Transverse colon (tissue), 4 donors: ENCODE results near the gene PCYT1A.

Source experiments
- EP300 ChIP-seq: sonication (generic); formaldehyde crosslinking; IDR thresholded peaks from one replicate; pipeline ENCODE4 v1.6.1; 2017; ENCODE audit warnings: antibody characterized with exemption, low read depth
- POLR2A ChIP-seq: fragments of 450-650 bp; IDR thresholded peaks from one replicate; pipeline ENCODE4 v1.6.1; 2016; ENCODE audit warnings: antibody characterized with exemption, mild to moderate bottlenecking, moderate library complexity
- POLR2AphosphoS5 ChIP-seq, 3 donors: sonication (generic); formaldehyde crosslinking; IDR thresholded peaks; one replicate each; pipeline ENCODE4 v1.6.1; 2016; ENCODE audit warnings: antibody characterized with exemption in 3 of 3
- TF ChIP-seq, protein P1 (sequence below), 5 experiments: fragments of 200-600 bp in 3 of 5; fragments of 450-650 bp in 2 of 5; sonication (generic) in 3 of 5; IDR thresholded peaks; 1 replicate in 2 of 5; 2 replicates in 3 of 5; pipeline ENCODE4 v1.5.1; 2016 to 2017; ENCODE audit warnings: antibody characterized with exemption in 5 of 5, inconsistent platforms in 3 of 5, mild to moderate bottlenecking in 2 of 5, moderate library complexity in 1 of 5

DNA sequence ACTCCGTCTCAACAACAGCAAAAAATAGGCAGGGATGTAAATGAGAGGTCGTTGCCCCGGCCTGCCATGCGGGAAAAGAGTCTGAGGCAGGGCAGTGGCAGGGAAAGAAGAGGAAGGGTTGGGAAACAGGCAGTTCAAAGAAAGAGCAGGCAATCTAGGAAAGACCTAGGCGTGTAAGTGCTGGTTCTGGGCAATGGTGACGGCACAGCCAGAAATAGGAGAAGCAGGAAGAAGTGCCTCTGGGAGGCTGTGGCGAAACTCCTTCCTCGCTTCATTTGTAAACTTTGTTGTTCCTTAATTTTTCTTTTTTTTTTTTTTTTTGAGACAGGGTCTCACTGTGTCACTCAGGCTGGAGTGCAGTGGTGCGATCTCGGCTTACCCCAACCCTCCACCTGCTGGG lies 66.9 kb downstream of the PCYT1A start:
- TF ChIP-seq, protein P1, sequence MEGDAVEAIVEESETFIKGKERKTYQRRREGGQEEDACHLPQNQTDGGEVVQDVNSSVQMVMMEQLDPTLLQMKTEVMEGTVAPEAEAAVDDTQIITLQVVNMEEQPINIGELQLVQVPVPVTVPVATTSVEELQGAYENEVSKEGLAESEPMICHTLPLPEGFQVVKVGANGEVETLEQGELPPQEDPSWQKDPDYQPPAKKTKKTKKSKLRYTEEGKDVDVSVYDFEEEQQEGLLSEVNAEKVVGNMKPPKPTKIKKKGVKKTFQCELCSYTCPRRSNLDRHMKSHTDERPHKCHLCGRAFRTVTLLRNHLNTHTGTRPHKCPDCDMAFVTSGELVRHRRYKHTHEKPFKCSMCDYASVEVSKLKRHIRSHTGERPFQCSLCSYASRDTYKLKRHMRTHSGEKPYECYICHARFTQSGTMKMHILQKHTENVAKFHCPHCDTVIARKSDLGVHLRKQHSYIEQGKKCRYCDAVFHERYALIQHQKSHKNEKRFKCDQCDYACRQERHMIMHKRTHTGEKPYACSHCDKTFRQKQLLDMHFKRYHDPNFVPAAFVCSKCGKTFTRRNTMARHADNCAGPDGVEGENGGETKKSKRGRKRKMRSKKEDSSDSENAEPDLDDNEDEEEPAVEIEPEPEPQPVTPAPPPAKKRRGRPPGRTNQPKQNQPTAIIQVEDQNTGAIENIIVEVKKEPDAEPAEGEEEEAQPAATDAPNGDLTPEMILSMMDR (IDR thresholded peaks at IDR 0.05) = no peak
- TF ChIP-seq POLR2A (no peak), EP300 (no peak), POLR2AphosphoS5 (IDR thresholded peaks at IDR 0.05) (no peak)
